ENCODE data around the gene ADAMTS4. TPM values are rescaled to one million over a fixed set of nuclear protein-coding genes. Genes with fewer than 3 reads are reported as not detected.

ADAMTS4 gene
- total and polyA plus RNA-seq, 2 donors (not counting 3 experiments of a cell fraction or from before 2014, with no cell fraction given): 2.5 to 13.6 TPM

DNA sequence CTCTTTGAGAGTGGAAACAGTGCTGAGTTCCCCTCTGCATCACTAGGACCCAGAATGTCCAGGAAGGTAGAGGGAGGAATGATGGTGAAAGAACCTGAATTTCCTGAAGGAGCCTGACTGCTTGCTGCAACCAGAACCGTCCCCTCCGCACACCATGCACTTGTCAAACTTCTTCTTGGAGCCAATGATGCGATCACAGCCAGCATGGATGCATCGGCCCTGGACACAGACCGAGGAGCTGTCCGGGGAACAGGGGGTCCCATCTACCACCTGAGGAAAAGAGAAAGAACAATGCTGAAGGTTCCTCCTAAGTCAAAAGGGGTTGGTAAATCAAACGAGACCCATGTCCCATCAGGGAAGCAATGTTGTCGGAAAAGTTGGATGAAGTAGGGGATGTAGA lies 6.9 kb downstream of the ADAMTS4 start:
- H3K79me2 ChIP-seq (ENCODE audit: control insufficient read depth, insufficient read depth, low read length): peaks cover 16% of the 10 kb centered on the region
- no peaks in the 10 kb centered on the region for H3K27me3 ChIP-seq (ENCODE audit: control insufficient read depth in 2 of 2, insufficient read depth in 2 of 2, low read length in 2 of 2)
- H4K20me1 ChIP-seq (replicated peaks; ENCODE audit: control insufficient read depth, extremely low read depth, insufficient read depth, low read length): no peaks in the 10 kb centered on the region
- H2AFZ ChIP-seq (ENCODE audit: low read depth, low read length): no peak overlapping the region
- H3K27ac ChIP-seq (ENCODE audit: insufficient read depth, low read depth, low read length): no peak overlapping the region
- TF ChIP-seq POLR2A (IDR thresholded peaks at IDR 0.05; ENCODE audit: low read depth, low read length) (no peak), EZH2 (IDR thresholded peaks at IDR 0.05; ENCODE audit: borderline replicate concordance, low read depth, low read length, severe bottlenecking) (no peak), FOS (IDR thresholded peaks at IDR 0.05; ENCODE audit: borderline replicate concordance, insufficient read depth, low read length) (no peak), MYC (IDR thresholded peaks at IDR 0.05; ENCODE audit: low read depth, low read length) (no peak), JUN (IDR thresholded peaks at IDR 0.05; ENCODE audit: borderline replicate concordance, insufficient read depth, insufficient read length, low read depth) (no peak), GATA2 (IDR thresholded peaks at IDR 0.05; ENCODE audit: insufficient read depth, insufficient read length, low read depth, low read length) (no peak), POLR2AphosphoS5 (IDR thresholded peaks at IDR 0.05; ENCODE audit: insufficient read depth, low read depth, low read length) (no peak)
- TF ChIP-seq, protein P1, sequence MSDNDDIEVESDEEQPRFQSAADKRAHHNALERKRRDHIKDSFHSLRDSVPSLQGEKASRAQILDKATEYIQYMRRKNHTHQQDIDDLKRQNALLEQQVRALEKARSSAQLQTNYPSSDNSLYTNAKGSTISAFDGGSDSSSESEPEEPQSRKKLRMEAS (IDR thresholded peaks at IDR 0.05; ENCODE audit: insufficient read depth, insufficient read length): no peak
- no peak overlapping the region for H3K4me3 ChIP-seq (replicated peaks in 1 of 3; ENCODE audit: insufficient read depth in 1 of 3, low read depth in 1 of 3, low read length in 3 of 3)
- no peaks in the 10 kb centered on the region for H3K9me3 ChIP-seq (replicated peaks; ENCODE audit: control insufficient read depth, insufficient read depth, low read length)
- ChIA-PET POLR2A (interaction anchor here (1.0 kb wide), 1 partner anchor 26 kb away, joined by 3 read pairs; the partner anchor contains the start of gene PPOX), CTCF (interaction anchor here (1.1 to 6.2 kb wide), 9 partner anchors 9 to 190 kb away, joined by 3 to 54 read pairs (median 8); partner anchors contain the start of genes APOA2, NDUFS2 and TOMM40L)
- dilution Hi-C loops (cut with MboI; ENCODE audit: extremely low pct_ligation_motif_present, low sequenced_read_pairs) (no loop called here), intact Hi-C loops (cut with micrococcal nuclease) (loop anchor here (1.0 to 2.0 kb wide), 5 partner anchors 17 to 190 kb away; no protein-coding TSS in a partner anchor)
- DNase-seq (ENCODE audit: low read depth, low spot score): no peak
- H3K9ac ChIP-seq (replicated peaks; ENCODE audit: extremely low read depth, insufficient read depth, low read length): no peak overlapping the region
- H3K36me3 ChIP-seq (ENCODE audit: control insufficient read depth in 2 of 2, extremely low read depth in 1 of 2, insufficient read depth in 2 of 2, low read length in 2 of 2): peaks cover 3% of the 10 kb centered on the region in 2 experiments
- BruUV-seq (replicated peaks): no TSS peak
- H3K9me1 ChIP-seq (replicated peaks; ENCODE audit: control insufficient read depth, extremely low read depth, insufficient read depth, low read length): no peaks in the 10 kb centered on the region
- FAIRE-seq: no peak
- H3K4me1 ChIP-seq (ENCODE audit: control insufficient read depth, extremely low read depth, insufficient read depth, low read length): peaks cover 17% of the 10 kb centered on the region
- H3K4me2 ChIP-seq (ENCODE audit: insufficient read depth, low read length): no peak overlapping the region

All from endothelial cell of umbilical vein (primary cell).